SK-N-MC (cell line): ENCODE data around the gene PPM1M.

Source experiments
- EZH2 ChIP-seq: fragments of 200-600 bp; sonication (generic); IDR thresholded peaks from one replicate; pipeline ENCODE4 v1.6.1; 2017; ENCODE audit warnings: antibody characterized with exemption
- FOXP2 ChIP-seq: optimal IDR thresholded peaks from 2 replicates; pipeline ENCODE3; 2011; ENCODE audit warnings: mild to moderate bottlenecking, moderate library complexity; ENCODE audit not compliant: insufficient read depth; ENCODE audit errors: extremely low read length, control extremely low read depth
- POLR2AphosphoS5 ChIP-seq: IDR thresholded peaks from 2 replicates; pipeline ENCODE4 v1.6.1; 2012; ENCODE audit warnings: mild to moderate bottlenecking, low read depth, low read length, borderline replicate concordance

DNA sequence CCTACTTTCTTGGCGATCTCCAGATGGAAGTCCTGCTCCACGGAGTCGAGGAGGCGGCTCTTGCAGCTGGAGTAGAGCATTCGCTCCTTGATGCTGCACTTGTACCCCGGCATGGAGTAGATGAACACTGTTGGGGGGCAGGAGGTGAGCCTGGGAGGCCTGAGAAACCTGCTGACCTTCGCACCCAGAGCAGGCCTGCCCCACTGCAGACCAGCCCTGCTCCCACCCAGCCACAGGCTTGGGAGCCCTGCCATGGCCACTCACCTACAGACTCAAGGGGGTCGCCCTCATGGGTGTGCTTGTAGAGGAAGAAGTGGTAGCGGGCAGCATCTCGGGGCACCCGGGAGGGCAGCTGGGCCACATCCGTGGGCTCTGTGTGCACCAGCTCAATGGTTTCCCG is 15.9 kb upstream of the PPM1M start:
- TF ChIP-seq POLR2AphosphoS5 (no peak), EZH2 (no peak), FOXP2 (no peak)
